ENCODE measurements around the gene C5orf47. TPM values are rescaled to one million over a fixed set of nuclear protein-coding genes. Genes with fewer than 3 reads are reported as not detected.

Gene C5orf47
- not detected for total RNA-seq

DNA sequence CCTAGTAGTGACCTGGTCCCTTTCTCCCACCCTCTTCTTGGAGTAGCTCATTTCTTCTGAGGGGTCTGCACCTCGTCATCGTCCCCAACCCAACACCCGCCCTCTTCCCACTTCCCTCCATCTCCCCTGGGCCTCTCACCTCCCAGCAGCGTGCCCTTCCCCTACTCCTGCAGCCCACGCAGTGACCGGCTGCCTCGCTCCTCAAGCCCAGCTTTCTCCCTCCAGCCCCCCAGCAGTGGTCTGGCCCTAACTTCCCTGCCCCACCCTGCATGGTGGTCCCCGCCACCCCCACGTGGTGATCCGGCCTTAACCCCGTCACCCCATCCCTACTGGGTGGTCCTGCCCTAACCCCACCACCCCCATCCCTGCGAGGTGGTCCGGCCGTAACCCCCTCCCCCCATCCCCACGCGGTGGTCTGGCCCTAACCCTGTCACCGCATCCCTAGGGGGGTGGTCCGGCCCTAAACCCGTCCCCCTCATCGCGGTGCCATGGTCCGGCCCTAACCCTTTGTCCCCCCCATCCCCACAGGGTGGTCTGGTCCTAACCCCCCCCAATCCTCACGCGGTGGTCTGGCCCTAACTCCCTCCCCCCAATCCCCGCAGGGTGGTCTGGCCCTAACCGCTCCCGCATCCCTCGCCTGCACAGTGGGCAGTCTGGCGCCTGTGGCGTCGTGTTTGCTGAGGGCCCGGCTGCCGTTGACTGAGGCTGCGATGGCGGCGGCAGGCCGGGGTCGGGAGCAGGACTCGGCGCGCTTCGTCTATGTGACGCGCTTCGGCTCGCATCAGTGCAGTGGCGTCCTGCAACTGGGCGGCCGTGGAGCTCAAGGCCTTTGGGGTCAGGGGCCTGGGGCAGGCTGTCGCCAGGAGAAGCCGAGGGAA is at the start of gene C5orf47:
Gene C5orf47 (plus strand): TSS at position 617 of the 878 bp plus-strand sequence. CDS start 94 bp downstream, at position 711.

GRCh38 chr5:174045470-174046025 is 56.6 kb downstream of the C5orf47 start, which contains the start of gene NSG2:
Gene NSG2 (plus strand): TSS chr5:174045706. CDS start chr5:174046756, 1,050 bp downstream.

Other genes starting within 250 kb of the C5orf47 start
- 70.3 TPM for gene CPEB4, start 100.8 kb upstream of the C5orf47 start, total RNA-seq
- gene NSG2, start 56.5 kb downstream of the C5orf47 start, total RNA-seq: 108 TPM

Data from camera-type eye (tissue), 1 donor.